ENCODE measurements around the gene KRTAP10-11. TPM values are rescaled to one million over a fixed set of nuclear protein-coding genes. Genes with fewer than 3 reads are reported as not detected.
"Not testable (repeated sequence)": the region's sequence is repeated elsewhere in the genome, so short reads cannot be mapped to it uniquely, and the experiment has no call there.

The KRTAP10-11 gene
- polyA plus RNA-seq, 2 of the 4 experiments (the other 2 are of a cell fraction), result not detected

GRCh38 chr21:44603911-44604310 is 42.3 kb upstream of the KRTAP10-11 start:
- no peak overlapping the region for H3K4me2 ChIP-seq
- WGBS (ENCODE audit: missing lambda C conversion rate), result 18% methylated on average over 7 of the region's 8 CpGs
- TF ChIP-seq EHF (CRISPR knock-in tag; IDR thresholded peaks at IDR 0.05) (no peak), E2F6 (IDR thresholded peaks at IDR 0.05; ENCODE audit: borderline replicate concordance, low read depth) (no peak), RARB (CRISPR knock-in tag; IDR thresholded peaks at IDR 0.05) (no peak)
- CTCF ChIA-PET, result no interaction called here
- FAIRE-seq (no peak), ATAC-seq (no peak), DNase-seq (ENCODE audit: low read depth in 1 of 2, low spot score in 1 of 2) (no peak)
- H3K27ac ChIP-seq, result no peak overlapping the region
- POLR2A ChIA-PET, result no interaction called here
- no peak overlapping the region for H3K4me3 ChIP-seq
- H3K4me1 ChIP-seq, result no peaks in the 10 kb centered on the region
- H3K9me3 ChIP-seq, result no peaks in the 10 kb centered on the region

GRCh38 chr21:44606495-44606894 is 39.7 kb upstream of the KRTAP10-11 start:
- H3K27ac ChIP-seq, result no peak overlapping the region

GRCh38 chr21:44609193-44609592 is 37.0 kb upstream of the KRTAP10-11 start:
- no peak overlapping the region for H3K4me3 ChIP-seq
- DNase-seq (ENCODE audit: low read depth in 1 of 2, low spot score in 1 of 2) (no peak), ATAC-seq (no peak), FAIRE-seq (no peak)
- POLR2A ChIA-PET, result no interaction called here
- no peak for TF ChIP-seq MAX (IDR thresholded peaks at IDR 0.05)
- no peak for TF ChIP-seq SMC3 (IDR thresholded peaks at IDR 0.05)
- TF ChIP-seq RNF2 (IDR thresholded peaks at IDR 0.05; ENCODE audit: borderline replicate concordance, low read depth), result no peak
- TF ChIP-seq HDAC2 (IDR thresholded peaks at IDR 0.05), result no peak
- TF ChIP-seq CHD2 (IDR thresholded peaks at IDR 0.05; ENCODE audit: low read length, partially characterized antibody), result no peak
- TF ChIP-seq PBX3 (IDR thresholded peaks at IDR 0.05), result no peak
- no peak for TF ChIP-seq KDM5A (IDR thresholded peaks at IDR 0.05)
- TF ChIP-seq FOXS1 (CRISPR knock-in tag; IDR thresholded peaks at IDR 0.05), result no peak
- no peak for TF ChIP-seq RCOR1 (IDR thresholded peaks at IDR 0.05; ENCODE audit: low read depth, low read length)
- no peak for TF ChIP-seq ELK1 (IDR thresholded peaks at IDR 0.05; ENCODE audit: low read depth, low read length)
- TF ChIP-seq CTCF (IDR thresholded peaks at IDR 0.05), result no peak
- TF ChIP-seq CBX2 (IDR thresholded peaks at IDR 0.05; ENCODE audit: borderline replicate concordance, low read depth), result no peak
- no peak for TF ChIP-seq POLR2A (IDR thresholded peaks at IDR 0.05; ENCODE audit: low read length)
- no peak for TF ChIP-seq POLR2AphosphoS2 (conservative IDR thresholded peaks at IDR 0.05; ENCODE audit: low read length)
- no peak for TF ChIP-seq JUNB (IDR thresholded peaks at IDR 0.05)
- TF ChIP-seq RARB (CRISPR knock-in tag; IDR thresholded peaks at IDR 0.05), result no peak
- no peak for TF ChIP-seq ZFP36 (IDR thresholded peaks at IDR 0.05; ENCODE audit: borderline replicate concordance, partially characterized antibody)
- TF ChIP-seq JUN (IDR thresholded peaks at IDR 0.05), result no peak
- TF ChIP-seq FOSB (CRISPR knock-in tag; IDR thresholded peaks at IDR 0.05), result no peak
- H3K4me2 ChIP-seq, result no peak overlapping the region
- H3K9me3 ChIP-seq, result peaks cover 5% of the 10 kb centered on the region; the same call in 1 of the 3 replicates
- CTCF ChIA-PET, result no interaction called here
- H3K4me1 ChIP-seq, result no peaks in the 10 kb centered on the region
- H3K27ac ChIP-seq, result no peak overlapping the region

More at GRCh38 chr21:44606495-44606894, 39.7 kb upstream of the KRTAP10-11 start:
- ATAC-seq (no peak), FAIRE-seq (no peak), DNase-seq (ENCODE audit: low read depth in 1 of 2, low spot score in 1 of 2) (no peak)
- CTCF ChIA-PET, result no interaction called here
- TF ChIP-seq FOXS1 (CRISPR knock-in tag; IDR thresholded peaks at IDR 0.05), result no peak
- no peak for TF ChIP-seq POLR2AphosphoS2 (conservative IDR thresholded peaks at IDR 0.05; ENCODE audit: low read length)
- Histone ChIP-seq H3K4me1 (no peaks in the 10 kb centered on the region), H3K4me3 (no peak overlapping the region), H3K9me3 (peaks cover 3% of the 10 kb centered on the region; the same call in 1 of the 3 replicates), H3K4me2 (no peak overlapping the region)
- POLR2A ChIA-PET, result no interaction called here
- 44% methylated on average over 4 of the region's 4 CpGs for WGBS (ENCODE audit: missing lambda C conversion rate)

GRCh38 chr21:44610157-44610843 is 35.9 kb upstream of the KRTAP10-11 start:
- FAIRE-seq; ATAC-seq; DNase-seq (ENCODE audit: low read depth in 1 of 2, low spot score in 1 of 2); H3K4me3 ChIP-seq; CTCF ChIA-PET; H3K9me3 ChIP-seq; H3K27ac ChIP-seq; H3K4me1 ChIP-seq; POLR2A ChIA-PET; H3K4me2 ChIP-seq: not testable (repeated sequence)
- 29% methylated on average over 7 of the region's 7 CpGs for WGBS (ENCODE audit: missing lambda C conversion rate)

All from A549 (cell line).